H1 (cell line): Measurements from ENCODE around the gene MAGIX. TPM values are rescaled to one million over a fixed set of nuclear protein-coding genes. Genes with fewer than 3 reads are reported as not detected.
A peak's percentile ranks its signal among the peaks of the same experiment; 100 is the strongest.

Experiments used
- CTCF ChIA-PET: fragments of 300-600 bp; sonication (Branson Sonifier 250); formaldehyde crosslinking; loops from one replicate; lab custom pipeline; 2021; ENCODE audit not compliant: partially characterized antibody; lab: Charles Lee
- POLR2A ChIA-PET: fragments of 300-600 bp; sonication (Branson Sonifier 250); formaldehyde crosslinking; loops from one replicate; lab custom pipeline; 2021; ENCODE audit warnings: inconsistent platforms; ENCODE audit not compliant: partially characterized antibody; lab: Charles Lee
- DNase-seq, 2 experiments: peaks; one replicate each; pipeline versions ENCODE4 v3.0.0 to v3.0.0-alpha.2; 2010 to 2022; ENCODE audit warnings: low spot score in 2 of 2, low read depth in 1 of 2, mixed read lengths in 1 of 2
- FAIRE-seq: peaks from 2 replicates; lab custom pipeline; 2011; peaks lifted over from hg19 to GRCh38; lab: Jason Lieb, UNC
- H2AFZ ChIP-seq: 2 replicates; pipeline ENCODE4 v1.8.1; 2012; ENCODE audit warnings: low read length, inconsistent platforms
- H2AK5ac ChIP-seq: 2 replicates; pipeline ENCODE4 v1.6.1; 2013; ENCODE audit warnings: low read depth, low read length
- H2BK120ac ChIP-seq: replicated peaks from 2 replicates; pipeline ENCODE3; 2013; ENCODE audit warnings: low read depth, low read length, inconsistent platforms
- H2BK12ac ChIP-seq: 2 replicates; pipeline ENCODE4 v1.6.1; 2013; ENCODE audit warnings: low read depth, low read length
- H2BK15ac ChIP-seq: 2 replicates; pipeline ENCODE4 v1.6.1; 2013; ENCODE audit warnings: low read length
- H2BK20ac ChIP-seq: 2 replicates; pipeline ENCODE4 v1.6.1; 2013; ENCODE audit warnings: low read length
- H2BK5ac ChIP-seq: 2 replicates; pipeline ENCODE4 v1.6.1; 2013; ENCODE audit warnings: low read depth, low read length
- H3K14ac ChIP-seq: 2 replicates; pipeline ENCODE4 v1.6.1; 2013; ENCODE audit warnings: inconsistent platforms; ENCODE audit not compliant: insufficient read length
- H3K18ac ChIP-seq: 2 replicates; pipeline ENCODE4 v1.6.1; 2013; ENCODE audit warnings: low read length; ENCODE audit errors: extremely low read depth
- H3K23ac ChIP-seq: 2 replicates; pipeline ENCODE4 v1.6.1; 2013; ENCODE audit warnings: inconsistent platforms; ENCODE audit not compliant: insufficient read length
- H3K23me2 ChIP-seq: 2 replicates; pipeline ENCODE4 v1.6.1; 2013; ENCODE audit warnings: low read depth, low read length
- H3K27ac ChIP-seq: 2 replicates; pipeline ENCODE4 v1.6.1; 2011; ENCODE audit warnings: low read depth, low read length, inconsistent platforms
- H3K27me3 ChIP-seq, 4 experiments: replicated peaks in 1 of 4; 1 replicate in 1 of 4; 2 replicates in 3 of 4; pipeline versions ENCODE4 v1.6.1 to v1.8.1; 2011 to 2013; ENCODE audit warnings: low read length in 3 of 4, mild to moderate bottlenecking in 3 of 4, inconsistent platforms in 2 of 4, mixed read lengths in 2 of 4, moderate library complexity in 1 of 4; ENCODE audit not compliant: control insufficient read depth in 3 of 4, insufficient read depth in 3 of 4; ENCODE audit errors: extremely low read depth in 1 of 4
- H3K36me3 ChIP-seq, 4 experiments: 2 replicates each; pipeline versions ENCODE4 v1.6.1 to v1.8.1; 2011 to 2013; ENCODE audit warnings: mild to moderate bottlenecking in 4 of 4, low read length in 3 of 4, moderate library complexity in 2 of 4, control low read depth in 1 of 4, inconsistent platforms in 1 of 4; ENCODE audit not compliant: insufficient read depth in 4 of 4, control insufficient read depth in 2 of 4
- H3K4ac ChIP-seq: replicated peaks from 2 replicates; pipeline ENCODE3; 2013; ENCODE audit warnings: low read length, low read depth, mixed read lengths, inconsistent platforms; ENCODE audit not compliant: insufficient read length
- H3K4me1 ChIP-seq, 4 experiments: replicated peaks in 1 of 4; 1 replicate in 1 of 4; 2 replicates in 3 of 4; pipeline versions ENCODE4 v1.6.1 to v1.8.1; 2011 to 2013; ENCODE audit warnings: low read length in 3 of 4, inconsistent platforms in 2 of 4, mixed read lengths in 1 of 4; ENCODE audit not compliant: insufficient read depth in 4 of 4, control insufficient read depth in 3 of 4
- H3K4me2 ChIP-seq, 2 experiments: 2 replicates each; pipeline versions ENCODE4 v1.6.1 to v1.8.1; 2011 to 2013; ENCODE audit warnings: low read depth in 2 of 2, low read length in 2 of 2, control low read depth in 1 of 2, inconsistent platforms in 1 of 2, mild to moderate bottlenecking in 1 of 2; ENCODE audit not compliant: insufficient read depth in 1 of 2
- H3K4me3 ChIP-seq, 4 experiments: fragments of 200-600, 300-600 bp in 1 of 4; sonication (generic), shearing (Covaris generic), sonication (Bioruptor Twin) in 1 of 4; 2 replicates each; pipeline versions ENCODE4 v1.5.1 to v1.8.1; 2011 to 2016; ENCODE audit warnings: low read length in 4 of 4, low read depth in 3 of 4, control low read depth in 2 of 4, inconsistent platforms in 2 of 4, mild to moderate bottlenecking in 2 of 4, mixed read lengths in 1 of 4, moderate library complexity in 1 of 4; ENCODE audit not compliant: insufficient read depth in 2 of 4; ENCODE audit errors: extremely low read depth in 1 of 4
- H3K56ac ChIP-seq: replicated peaks from 2 replicates; pipeline ENCODE3; 2013; ENCODE audit warnings: low read depth, mild to moderate bottlenecking, mixed read lengths, low read length, inconsistent platforms; ENCODE audit not compliant: insufficient read length
- H3K79me1 ChIP-seq: 2 replicates; pipeline ENCODE4 v1.6.1; 2013; ENCODE audit warnings: low read depth, low read length, control low read depth
- H3K79me2 ChIP-seq, 2 experiments: 2 replicates each; pipeline versions ENCODE4 v1.6.1 to v1.8.1; 2012 to 2013; ENCODE audit warnings: low read length in 2 of 2, mild to moderate bottlenecking in 2 of 2, inconsistent platforms in 1 of 2; ENCODE audit not compliant: insufficient read depth in 2 of 2, control insufficient read depth in 1 of 2
- H3K9ac ChIP-seq, 4 experiments: replicated peaks in 1 of 4; 1 replicate in 1 of 4; 2 replicates in 3 of 4; pipeline versions ENCODE4 v1.6.1 to v1.8.1; 2011 to 2013; ENCODE audit warnings: low read depth in 3 of 4, low read length in 3 of 4, control low read depth in 2 of 4, mild to moderate bottlenecking in 2 of 4, moderate library complexity in 2 of 4, inconsistent platforms in 1 of 4; ENCODE audit errors: extremely low read depth in 1 of 4
- H3K9me3 ChIP-seq, 2 experiments: 2 replicates each; pipeline versions ENCODE4 v1.6.1 to v1.8.1; 2012 to 2013; ENCODE audit warnings: mild to moderate bottlenecking in 2 of 2, moderate library complexity in 2 of 2, control low read depth in 1 of 2, inconsistent platforms in 1 of 2, low read depth in 1 of 2, low read length in 1 of 2, mixed read lengths in 1 of 2; ENCODE audit not compliant: insufficient read depth in 2 of 2
- H4K20me1 ChIP-seq, 2 experiments: replicated peaks in 1 of 2; 2 replicates each; pipeline versions ENCODE3 to v1.8.1; 2011 to 2013; ENCODE audit warnings: inconsistent platforms in 2 of 2, low read length in 2 of 2, mild to moderate bottlenecking in 1 of 2; ENCODE audit not compliant: insufficient read depth in 2 of 2, control insufficient read depth in 1 of 2
- H4K5ac ChIP-seq: 2 replicates; pipeline ENCODE4 v1.6.1; 2013; ENCODE audit warnings: low read length, low read depth, mixed read lengths, inconsistent platforms; ENCODE audit not compliant: insufficient read length
- H4K8ac ChIP-seq: 2 replicates; pipeline ENCODE4 v1.8.0; 2013; ENCODE audit warnings: mild to moderate bottlenecking, moderate library complexity, low read length, inconsistent platforms; ENCODE audit not compliant: insufficient read depth; ENCODE audit errors: extremely low read depth
- H4K91ac ChIP-seq: replicated peaks from 2 replicates; pipeline ENCODE3; 2013; ENCODE audit warnings: low read length, mixed read lengths, inconsistent platforms; ENCODE audit not compliant: insufficient read length
- EGR1 ChIP-seq: IDR thresholded peaks from 2 replicates; pipeline ENCODE4 v1.6.1; 2011; ENCODE audit warnings: low read depth, low read length, borderline replicate concordance
- EZH2 ChIP-seq: fragments of 200-600 bp; sonication (generic); IDR thresholded peaks from 2 replicates; pipeline ENCODE4 v1.7.1; 2012; ENCODE audit warnings: low read depth, mild to moderate bottlenecking, moderate library complexity, low read length, inconsistent platforms; ENCODE audit not compliant: severe bottlenecking
- KDM4A ChIP-seq: IDR thresholded peaks from one replicate; pipeline ENCODE4 v1.7.1; 2012; ENCODE audit warnings: low read depth, mild to moderate bottlenecking, moderate library complexity, low read length, inconsistent platforms; ENCODE audit not compliant: severe bottlenecking
- RXRA ChIP-seq: IDR thresholded peaks from 2 replicates; pipeline ENCODE4 v1.6.1; 2011; ENCODE audit warnings: low read depth, mild to moderate bottlenecking, low read length, moderate library complexity; ENCODE audit not compliant: insufficient read depth
- SP4 ChIP-seq: IDR thresholded peaks from 2 replicates; pipeline ENCODE4 v1.6.1; 2012; ENCODE audit warnings: low read length, inconsistent platforms
- WGBS, 2 experiments: shearing (Covaris generic) in 1 of 2; methylation state at CpG; one replicate each; pipeline versions ENCODE4 v1.1.6 to v1.1.7; 2013 to 2015; ENCODE audit warnings: low lambda C conversion rate in 2 of 2, mixed read lengths in 2 of 2, inconsistent platforms in 1 of 2, low coverage in 1 of 2, missing lambda C conversion rate in 1 of 2; ENCODE audit not compliant: insufficient replicate concordance in 2 of 2, insufficient coverage in 1 of 2, insufficient read length in 1 of 2; ENCODE audit errors: extremely low coverage in 1 of 2, missing lambda C conversion rate in 1 of 2; 5-methylcytosine and 5-hydroxymethylcytosine counted together
- polyA plus RNA-seq, 7 experiments: library from polyadenylated mRNA; depleted of rRNA in 3 of 7; stranded (reverse) in 5 of 7; unstranded in 2 of 7; fragments of >200 nt in 5 of 7; fragments of 200-250 nt in 2 of 7; gene quantifications; 1 replicate in 5 of 7; 2 replicates in 1 of 7; 4 replicates in 1 of 7; pipeline versions ENCODE4 v1.2.1 to v1.2.3, GENCODE V29; 2011 to 2013; ENCODE audit warnings: missing spikeins in 2 of 7, mixed read lengths in 2 of 7
- total RNA-seq: library from RNA; stranded (reverse); fragmentation: NEBNext Ultra II Directional; extraction: Animal tissue kit (Norgen Biotek cat#: 25700); gene quantifications from 2 replicates; pipeline ENCODE4 v1.2.1, GENCODE V29; 2021

Gene MAGIX
- total and polyA plus RNA-seq, 2 of the 8 experiments (the other 6 are each of a cell fraction or from before 2014, with no cell fraction given) = 0.37 to 1.1 TPM

GRCh38 chrX:49199315-49199595, 36.7 kb downstream of the MAGIX start:
- no peaks in the 10 kb centered on the region for H3K9me3 ChIP-seq
- no peak overlapping the region for H3K14ac ChIP-seq
- H3K56ac ChIP-seq = no peak overlapping the region
- H3K4me3 ChIP-seq = peak overlapping the region; percentile 37 to 67 (median 42)
- H4K20me1 ChIP-seq = no peaks in the 10 kb centered on the region
- no peak for FAIRE-seq
- H2BK20ac ChIP-seq = no peak overlapping the region
- peak overlapping the region; percentile 70 to 84 for H3K4me2 ChIP-seq
- H3K9ac ChIP-seq = no peak overlapping the region
- H2BK15ac ChIP-seq = no peak overlapping the region
- no peaks in the 10 kb centered on the region for H3K27me3 ChIP-seq
- no peak overlapping the region for H4K5ac ChIP-seq
- H2BK5ac ChIP-seq = no peak overlapping the region
- no peak overlapping the region for H3K23ac ChIP-seq
- H2BK120ac ChIP-seq = no peak overlapping the region
- WGBS, 2 experiments = no CpG with 5 or more reads among the region's 11 CpGs
- no peak overlapping the region for H4K8ac ChIP-seq
- no peaks in the 10 kb centered on the region for H3K79me1 ChIP-seq
- H4K91ac ChIP-seq = no peak overlapping the region
- no peaks in the 10 kb centered on the region for H3K36me3 ChIP-seq
- no peaks in the 10 kb centered on the region for H3K79me2 ChIP-seq
- no peak overlapping the region for H3K27ac ChIP-seq
- H2BK12ac ChIP-seq = no peak overlapping the region
- no peak overlapping the region for H3K4ac ChIP-seq
- H2AFZ ChIP-seq = no peak overlapping the region
- peaks cover 5% of the 10 kb centered on the region; the same call in 1 of the 2 replicates for H3K23me2 ChIP-seq
- CTCF ChIA-PET = no interaction called here
- no peak for DNase-seq
- no peak overlapping the region for H3K18ac ChIP-seq
- TF ChIP-seq SP4 (no peak), EZH2 (no peak), EGR1 (no peak), RXRA (no peak), KDM4A (no peak)
- no peak overlapping the region for H2AK5ac ChIP-seq
- POLR2A ChIA-PET = no interaction called here
- peaks cover 0 to 11% (median 4%) of the 10 kb centered on the region in 4 experiments; a peak in 5 of 7 replicates for H3K4me1 ChIP-seq
